Thyroid gland (tissue), 4 donors: ENCODE data around the gene STK33.

Experiments used
- POLR2A ChIP-seq, 2 donors: fragments of 450-650 bp; IDR thresholded peaks; one replicate each; pipeline ENCODE4 v1.6.1; 2017; ENCODE audit warnings: antibody characterized with exemption in 2 of 2, mild to moderate bottlenecking in 2 of 2, moderate library complexity in 1 of 2
- TF ChIP-seq, protein P1 (sequence below), 6 experiments: fragments of 200-600 bp in 3 of 6; fragments of 450-650 bp in 3 of 6; sonication (generic) in 3 of 6; IDR thresholded peaks; one replicate each; pipeline ENCODE4 v1.5.1; 2016 to 2019; ENCODE audit warnings: antibody characterized with exemption in 6 of 6, mild to moderate bottlenecking in 2 of 6, inconsistent platforms in 1 of 6, moderate library complexity in 1 of 6

- TF ChIP-seq, protein P1, sequence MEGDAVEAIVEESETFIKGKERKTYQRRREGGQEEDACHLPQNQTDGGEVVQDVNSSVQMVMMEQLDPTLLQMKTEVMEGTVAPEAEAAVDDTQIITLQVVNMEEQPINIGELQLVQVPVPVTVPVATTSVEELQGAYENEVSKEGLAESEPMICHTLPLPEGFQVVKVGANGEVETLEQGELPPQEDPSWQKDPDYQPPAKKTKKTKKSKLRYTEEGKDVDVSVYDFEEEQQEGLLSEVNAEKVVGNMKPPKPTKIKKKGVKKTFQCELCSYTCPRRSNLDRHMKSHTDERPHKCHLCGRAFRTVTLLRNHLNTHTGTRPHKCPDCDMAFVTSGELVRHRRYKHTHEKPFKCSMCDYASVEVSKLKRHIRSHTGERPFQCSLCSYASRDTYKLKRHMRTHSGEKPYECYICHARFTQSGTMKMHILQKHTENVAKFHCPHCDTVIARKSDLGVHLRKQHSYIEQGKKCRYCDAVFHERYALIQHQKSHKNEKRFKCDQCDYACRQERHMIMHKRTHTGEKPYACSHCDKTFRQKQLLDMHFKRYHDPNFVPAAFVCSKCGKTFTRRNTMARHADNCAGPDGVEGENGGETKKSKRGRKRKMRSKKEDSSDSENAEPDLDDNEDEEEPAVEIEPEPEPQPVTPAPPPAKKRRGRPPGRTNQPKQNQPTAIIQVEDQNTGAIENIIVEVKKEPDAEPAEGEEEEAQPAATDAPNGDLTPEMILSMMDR (IDR thresholded peaks at IDR 0.05): no peak
- no peak for TF ChIP-seq POLR2A (IDR thresholded peaks at IDR 0.05)
Measured at GRCh38 chr11:8382436-8383053, 211.5 kb downstream of the STK33 start.
